Measurements from ENCODE around the gene MEGF10. TPM values are rescaled to one million over a fixed set of nuclear protein-coding genes. Genes with fewer than 3 reads are reported as not detected.

The MEGF10 gene
- total RNA-seq, 1 experiment from 2014 or later = not detected

DNA sequence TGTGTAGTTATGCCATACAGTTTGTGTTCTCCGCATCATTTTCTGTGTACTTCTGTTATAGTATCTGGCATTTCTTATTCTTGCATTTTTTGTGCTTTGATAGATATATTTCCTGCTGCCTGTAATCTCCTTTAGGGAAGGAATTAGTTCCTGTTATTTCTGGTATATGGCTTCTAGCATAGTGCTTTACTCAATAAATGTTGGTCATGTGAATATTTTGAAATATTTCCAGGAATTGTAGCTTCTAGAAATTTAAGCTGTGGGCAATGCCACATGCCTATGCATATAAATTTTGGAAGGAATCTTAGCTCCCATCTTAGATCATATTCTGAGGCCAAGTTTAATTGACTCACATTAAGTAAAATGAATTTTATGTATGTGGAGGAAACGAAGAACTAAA is 215.3 kb downstream of the MEGF10 start:
- Histone ChIP-seq H3K4me3 (ENCODE audit: low read depth, low read length) (no peak overlapping the region), H3K4me1 (no peaks in the 10 kb centered on the region), H3K9me3 (no peaks in the 10 kb centered on the region), H3K36me3 (ENCODE audit: control insufficient read depth, insufficient read depth, low read length) (no peaks in the 10 kb centered on the region), H3K27me3 (replicated peaks; ENCODE audit: control insufficient read depth, insufficient read depth, low read length) (no peaks in the 10 kb centered on the region; the same call in 1 of the 2 replicates)
- intact Hi-C loops (cut with micrococcal nuclease; ENCODE audit: unreplicated experiment) = no loop called here
- Mint-ChIP-seq H3K36me3 (ENCODE audit: insufficient read depth, unreplicated experiment) (no peaks in the 10 kb centered on the region), H3K4me1 (ENCODE audit: low read depth, unreplicated experiment) (no peaks in the 10 kb centered on the region), H3K4me3 (ENCODE audit: unreplicated experiment) (no peak overlapping the region), H3K9me3 (ENCODE audit: unreplicated experiment) (no peaks in the 10 kb centered on the region), H3K27ac (ENCODE audit: unreplicated experiment) (no peak overlapping the region), H3K27me3 (ENCODE audit: insufficient read depth, unreplicated experiment) (peaks cover 17% of the 10 kb centered on the region)
- BruUV-seq (replicated peaks) = no TSS peak
- ChIA-PET CTCF (no interaction called here), POLR2A (no interaction called here)
- TF ChIP-seq CTCF (IDR thresholded peaks at IDR 0.05; ENCODE audit: insufficient read depth in 1 of 2, low read depth in 1 of 2, low read length in 1 of 2, severe bottlenecking in 1 of 2, unreplicated experiment in 1 of 2) = no peak
- DNase-seq = no peak

DNA sequence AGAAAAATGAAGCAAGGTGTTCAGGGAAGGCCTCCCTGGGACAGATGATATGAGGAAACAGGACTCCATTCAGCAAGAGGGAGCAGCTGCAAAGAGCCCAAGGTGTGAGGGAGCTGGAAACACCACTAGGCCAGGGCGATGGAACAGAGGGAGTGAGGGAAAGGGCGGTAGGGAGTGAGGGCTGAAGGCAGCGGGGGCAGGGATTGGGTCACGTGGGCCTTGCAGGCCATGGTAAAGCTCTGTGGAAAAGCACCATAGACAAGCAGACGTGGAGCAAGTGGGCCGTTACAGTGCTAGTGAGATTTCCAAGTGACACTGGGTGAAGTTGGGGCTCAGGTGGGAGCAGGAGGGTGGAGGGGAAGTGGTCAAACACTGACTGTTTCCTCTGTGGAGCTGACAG is 216.0 kb downstream of the MEGF10 start:
- no peak overlapping the region for H3K4me3 Mint-ChIP-seq (ENCODE audit: unreplicated experiment)
- H3K9me3 Mint-ChIP-seq (ENCODE audit: unreplicated experiment) = no peaks in the 10 kb centered on the region
- no TSS peak for BruUV-seq (replicated peaks)
- intact Hi-C loops (cut with micrococcal nuclease; ENCODE audit: unreplicated experiment) = no loop called here
- H3K4me3 ChIP-seq (ENCODE audit: low read depth, low read length) = no peak overlapping the region
- peaks cover 20% of the 10 kb centered on the region for H3K27me3 Mint-ChIP-seq (ENCODE audit: insufficient read depth, unreplicated experiment)
- no peaks in the 10 kb centered on the region for H3K36me3 Mint-ChIP-seq (ENCODE audit: insufficient read depth, unreplicated experiment)
- no peaks in the 10 kb centered on the region for H3K9me3 ChIP-seq
- H3K27ac Mint-ChIP-seq (ENCODE audit: unreplicated experiment) = no peak overlapping the region
- no peaks in the 10 kb centered on the region for H3K36me3 ChIP-seq (ENCODE audit: control insufficient read depth, insufficient read depth, low read length)
- no peaks in the 10 kb centered on the region; the same call in 1 of the 2 replicates for H3K27me3 ChIP-seq (replicated peaks; ENCODE audit: control insufficient read depth, insufficient read depth, low read length)
- ChIA-PET POLR2A (no interaction called here), CTCF (interaction anchor here (0.5 to 1.0 kb wide), 2 partner anchors 14 to 101 kb away, joined by 3 to 4 read pairs; no protein-coding TSS in a partner anchor)
- no peaks in the 10 kb centered on the region for H3K4me1 ChIP-seq
- no peaks in the 10 kb centered on the region for H3K4me1 Mint-ChIP-seq (ENCODE audit: low read depth, unreplicated experiment)
- DNase-seq = no peak
- no peak for TF ChIP-seq CTCF (IDR thresholded peaks at IDR 0.05; ENCODE audit: insufficient read depth in 1 of 2, low read depth in 1 of 2, low read length in 1 of 2, severe bottlenecking in 1 of 2, unreplicated experiment in 1 of 2)

- H3K27me3 Mint-ChIP-seq (ENCODE audit: insufficient read depth, unreplicated experiment) = peaks cover 24% of the 10 kb centered on the region
- no TSS peak for BruUV-seq (replicated peaks)
- DNase-seq = no peak
- CTCF ChIA-PET = no interaction called here
- intact Hi-C loops (cut with micrococcal nuclease; ENCODE audit: unreplicated experiment) = no loop called here
- Histone ChIP-seq H3K36me3 (ENCODE audit: control insufficient read depth, insufficient read depth, low read length) (no peaks in the 10 kb centered on the region), H3K27me3 (replicated peaks; ENCODE audit: control insufficient read depth, insufficient read depth, low read length) (no peaks in the 10 kb centered on the region; the same call in 1 of the 2 replicates), H3K9me3 (no peaks in the 10 kb centered on the region), H3K4me1 (no peaks in the 10 kb centered on the region), H3K4me3 (ENCODE audit: low read depth, low read length) (no peak overlapping the region)
- TF ChIP-seq CTCF (IDR thresholded peaks at IDR 0.05; ENCODE audit: insufficient read depth in 1 of 2, low read depth in 1 of 2, low read length in 1 of 2, severe bottlenecking in 1 of 2, unreplicated experiment in 1 of 2) = no peak
- POLR2A ChIA-PET = no interaction called here
- H3K27ac Mint-ChIP-seq (ENCODE audit: unreplicated experiment) = no peak overlapping the region
- no peak overlapping the region for H3K4me3 Mint-ChIP-seq (ENCODE audit: unreplicated experiment)
- no peaks in the 10 kb centered on the region for H3K4me1 Mint-ChIP-seq (ENCODE audit: low read depth, unreplicated experiment)
- H3K9me3 Mint-ChIP-seq (ENCODE audit: unreplicated experiment) = no peaks in the 10 kb centered on the region
- no peaks in the 10 kb centered on the region for H3K36me3 Mint-ChIP-seq (ENCODE audit: insufficient read depth, unreplicated experiment)
Measured at GRCh38 chr5:127508644-127509373, 218.2 kb downstream of the MEGF10 start.

Other genes with a start within 250 kb of the MEGF10 start
- 7.6 and 10.5 TPM in 2 replicates for gene C5orf63, start 217.3 kb upstream of the MEGF10 start, total RNA-seq (2022)
- 81.0 and 81.7 TPM in 2 replicates for gene PRRC1, start 226.8 kb downstream of the MEGF10 start, total RNA-seq (2022)

Data from Caco-2 (cell line).